ENCODE measurements around the gene CALN1.

GRCh38 chr7:72415586-72415985 is 3.4 kb upstream of the CALN1 start:
- TF ChIP-seq CTCF (IDR thresholded peaks at IDR 0.05; ENCODE audit: low read depth, low read length) (no peak), EZH2phosphoT487 (IDR thresholded peaks at IDR 0.05; ENCODE audit: low read depth) (no peak)
